Cardiac muscle cell (in vitro differentiated cells and primary cell): ENCODE measurements around the gene SLA2. TPM values are rescaled to one million over a fixed set of nuclear protein-coding genes. Genes with fewer than 3 reads are reported as not detected.

Experiments used
- DNase-seq, 2 donors: peaks; one replicate each; pipeline versions ENCODE4 v3.0.0 to v3.0.0-alpha.2; 2010 to 2017; ENCODE audit warnings: low read depth in 1 of 2, low spot score in 1 of 2
- H3K27ac ChIP-seq: fragments of 200-600 bp; sonication (generic); 2 replicates; pipeline ENCODE4 v1.5.1; 2016
- H3K27me3 ChIP-seq: fragments of 200-600 bp; sonication (generic); 2 replicates; pipeline ENCODE4 v1.6.0; 2016; ENCODE audit warnings: control low read depth
- H3K36me3 ChIP-seq: fragments of 200-600 bp; sonication (generic); 2 replicates; pipeline ENCODE4 v1.5.1; 2016; ENCODE audit warnings: control low read depth
- H3K4me1 ChIP-seq: fragments of 200-600 bp; sonication (generic); 2 replicates; pipeline ENCODE4 v1.8.1; 2017; ENCODE audit warnings: low read depth, mild to moderate bottlenecking, mixed run types
- H3K4me3 ChIP-seq: fragments of 200-600 bp; sonication (generic); 2 replicates; pipeline ENCODE4 v1.5.1; 2016; ENCODE audit warnings: mild to moderate bottlenecking
- H3K9me3 ChIP-seq: fragments of 200-600 bp; sonication (generic); 2 replicates; pipeline ENCODE4 v1.5.1; 2017; ENCODE audit warnings: low read depth, mild to moderate bottlenecking, control low read depth
- CTCF ChIP-seq: IDR thresholded peaks from 2 replicates; pipeline ENCODE4 v1.5.1; 2012; ENCODE audit warnings: low read depth, mild to moderate bottlenecking, low read length
- polyA plus RNA-seq: library from polyadenylated mRNA; unstranded; fragments of >200 nt; fragmentation: Nextera tagmentation; extraction: Ambion mirVana; gene quantifications from 2 replicates; pipeline ENCODE4 v1.2.1, GENCODE V29; 2016
- total RNA-seq: library from RNA; depleted of rRNA; stranded (reverse); fragments of >200 nt; gene quantifications from 2 replicates; pipeline ENCODE4 v1.2.3, GENCODE V29; 2016

The SLA2 gene
- total and polyA plus RNA-seq, 2 experiments from 2014 or later: 0.21 TPM; not detected in 1

- Histone ChIP-seq H3K27me3 (no peaks in the 10 kb centered on the region), H3K4me1 (peaks cover 10% of the 10 kb centered on the region), H3K4me3 (no peak overlapping the region), H3K27ac (no peak overlapping the region), H3K9me3 (no peaks in the 10 kb centered on the region), H3K36me3 (peaks cover 33% of the 10 kb centered on the region)
- no peak for TF ChIP-seq CTCF
- DNase-seq: no peak
Measured at GRCh38 chr20:36578356-36579041, 67.5 kb downstream of the SLA2 start.

GRCh38 chr20:36576081-36576445 is 69.9 kb downstream of the SLA2 start:
- no peak for TF ChIP-seq CTCF
- Histone ChIP-seq H3K4me1 (peaks cover 29% of the 10 kb centered on the region), H3K36me3 (peaks cover 16% of the 10 kb centered on the region), H3K4me3 (no peak overlapping the region), H3K27me3 (no peaks in the 10 kb centered on the region), H3K27ac (peak overlapping the region; percentile 94), H3K9me3 (no peaks in the 10 kb centered on the region)
- no peak for DNase-seq

- Histone ChIP-seq H3K4me3 (peak overlapping the region; percentile 96), H3K36me3 (peaks cover 5% of the 10 kb centered on the region), H3K9me3 (no peaks in the 10 kb centered on the region), H3K27me3 (no peaks in the 10 kb centered on the region), H3K27ac (peak overlapping the region; percentile 94), H3K4me1 (peaks cover 29% of the 10 kb centered on the region)
- peak; percentile 75 to 78 for DNase-seq
- no peak for TF ChIP-seq CTCF
Measured at GRCh38 chr20:36574366-36575135, 71.4 kb downstream of the SLA2 start.

GRCh38 chr20:36573798-36574365 is 72.1 kb downstream of the SLA2 start:
- peak overlapping the region; percentile 94 for H3K27ac ChIP-seq
- peaks cover 29% of the 10 kb centered on the region for H3K4me1 ChIP-seq
- peaks cover under 1% of the 10 kb centered on the region for H3K36me3 ChIP-seq
- TF ChIP-seq CTCF: no peak
- H3K4me3 ChIP-seq: peak overlapping the region; percentile 96
- H3K27me3 ChIP-seq: no peaks in the 10 kb centered on the region
- no peak for DNase-seq
- H3K9me3 ChIP-seq: no peaks in the 10 kb centered on the region

GRCh38 chr20:36573103-36573797 is 72.7 kb downstream of the SLA2 start, which contains the start of gene TGIF2:
Gene TGIF2 (plus strand): TSS chr20:36573597. CDS start chr20:36578775, 5,178 bp downstream.
- peak within 1 kb of the TSS; percentile 96 for H3K27ac ChIP-seq
- H3K9me3 ChIP-seq: no peaks in the 10 kb centered on the region
- no peak for TF ChIP-seq CTCF
- H3K27me3 ChIP-seq: no peaks in the 10 kb centered on the region
- peak; percentile 93 to 98 for DNase-seq
- H3K4me1 ChIP-seq: peaks cover 29% of the 10 kb centered on the region
- H3K4me3 ChIP-seq: peak within 1 kb of the TSS; percentile 96
- no peaks in the 10 kb centered on the region for H3K36me3 ChIP-seq
